ENCODE data around the gene BCKDHA. TPM values are rescaled to one million over a fixed set of nuclear protein-coding genes. Genes with fewer than 3 reads are reported as not detected.
"Not testable (repeated sequence)": the region's sequence is repeated elsewhere in the genome, so short reads cannot be mapped to it uniquely, and the experiment has no call there.

The BCKDHA gene
- total RNA-seq, 1 donor from 2014 or later = 51.0 TPM

DNA sequence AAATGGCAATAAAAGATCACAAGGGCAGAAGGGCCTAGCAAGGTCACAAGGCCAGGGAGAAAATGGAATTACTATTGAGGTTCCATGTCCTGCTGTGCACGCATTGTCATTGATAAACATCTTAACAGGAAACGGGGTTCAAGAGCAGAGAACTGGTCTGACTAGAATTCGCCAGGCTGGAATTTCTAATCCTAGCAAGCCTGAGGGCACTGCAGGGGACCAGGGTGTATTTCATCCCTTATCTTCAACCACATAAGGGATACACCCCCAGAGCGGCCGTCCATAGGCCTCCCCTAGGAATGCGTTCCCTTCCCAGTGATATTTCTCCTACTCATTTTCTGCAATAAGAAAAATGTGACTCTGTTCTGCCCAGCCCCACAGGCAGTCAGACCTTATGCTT lies 64.9 kb downstream of the BCKDHA start:
- no peak for DNase-seq
- intact Hi-C loops (cut with micrococcal nuclease) = no loop called here
- H3K27me3 ChIP-seq (ENCODE audit: low read depth) = peaks cover 86% of the 10 kb centered on the region

DNA sequence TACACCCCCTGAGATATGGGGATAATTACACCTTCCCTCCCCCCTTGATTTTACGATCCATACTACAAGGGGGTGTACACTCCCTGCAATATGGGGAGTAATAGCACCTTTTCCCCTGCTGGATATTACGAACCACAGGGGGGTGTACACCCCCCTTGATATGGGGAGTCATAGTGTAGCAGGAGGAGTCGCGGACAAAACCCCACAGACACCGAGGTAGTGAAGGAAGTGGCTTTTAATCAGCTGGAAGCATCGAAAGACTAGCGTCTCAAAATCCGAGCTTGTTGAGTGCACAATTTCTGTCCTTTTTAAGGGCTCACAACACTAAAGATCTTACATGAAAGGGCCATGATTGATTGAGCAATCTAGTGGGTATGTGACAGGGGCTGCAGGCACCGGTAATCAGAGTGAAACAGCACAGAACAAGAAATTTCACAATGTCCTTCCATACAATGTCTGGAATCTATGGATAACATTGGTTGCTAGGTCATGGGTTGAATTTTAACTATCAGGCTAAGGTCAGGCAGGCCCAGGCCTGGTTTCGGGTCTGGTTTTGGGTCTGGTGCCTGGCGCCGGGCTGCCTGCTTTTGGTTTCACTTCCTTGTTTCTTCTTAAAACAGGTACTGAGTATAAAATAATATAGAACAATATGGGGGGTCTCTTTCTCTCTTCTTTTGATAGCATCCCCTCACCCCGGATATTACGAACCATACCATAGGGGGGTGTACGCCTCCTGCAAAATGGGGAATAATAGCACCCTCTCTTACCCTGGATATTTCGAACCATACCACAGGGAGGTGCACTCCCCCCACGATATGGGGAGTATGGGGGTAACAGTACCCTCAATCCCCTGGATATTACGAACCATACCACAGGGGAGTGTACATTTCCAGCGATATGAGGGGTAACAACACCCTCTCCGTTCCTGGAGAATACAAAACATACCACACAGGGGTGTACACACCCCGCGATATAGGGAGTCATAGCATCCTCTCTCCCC lies 65.9 kb downstream of the BCKDHA start:
- H3K9me3 ChIP-seq (replicated peaks); H3K27ac ChIP-seq (replicated peaks); intact Hi-C loops (cut with micrococcal nuclease); H3K4me3 ChIP-seq; H3K4me1 ChIP-seq; DNase-seq; H3K36me3 ChIP-seq: not testable (repeated sequence)
- H3K27me3 ChIP-seq (ENCODE audit: low read depth) = peaks cover 86% of the 10 kb centered on the region

More for the DNA sequence above, 64.9 kb downstream of the BCKDHA start:
- no peaks in the 10 kb centered on the region for H3K36me3 ChIP-seq
- peaks cover 9% of the 10 kb centered on the region for H3K9me3 ChIP-seq (replicated peaks)
- TF ChIP-seq, protein P1, sequence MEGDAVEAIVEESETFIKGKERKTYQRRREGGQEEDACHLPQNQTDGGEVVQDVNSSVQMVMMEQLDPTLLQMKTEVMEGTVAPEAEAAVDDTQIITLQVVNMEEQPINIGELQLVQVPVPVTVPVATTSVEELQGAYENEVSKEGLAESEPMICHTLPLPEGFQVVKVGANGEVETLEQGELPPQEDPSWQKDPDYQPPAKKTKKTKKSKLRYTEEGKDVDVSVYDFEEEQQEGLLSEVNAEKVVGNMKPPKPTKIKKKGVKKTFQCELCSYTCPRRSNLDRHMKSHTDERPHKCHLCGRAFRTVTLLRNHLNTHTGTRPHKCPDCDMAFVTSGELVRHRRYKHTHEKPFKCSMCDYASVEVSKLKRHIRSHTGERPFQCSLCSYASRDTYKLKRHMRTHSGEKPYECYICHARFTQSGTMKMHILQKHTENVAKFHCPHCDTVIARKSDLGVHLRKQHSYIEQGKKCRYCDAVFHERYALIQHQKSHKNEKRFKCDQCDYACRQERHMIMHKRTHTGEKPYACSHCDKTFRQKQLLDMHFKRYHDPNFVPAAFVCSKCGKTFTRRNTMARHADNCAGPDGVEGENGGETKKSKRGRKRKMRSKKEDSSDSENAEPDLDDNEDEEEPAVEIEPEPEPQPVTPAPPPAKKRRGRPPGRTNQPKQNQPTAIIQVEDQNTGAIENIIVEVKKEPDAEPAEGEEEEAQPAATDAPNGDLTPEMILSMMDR (IDR thresholded peaks at IDR 0.05; ENCODE audit: borderline replicate concordance) = no peak
- no peak overlapping the region for H3K4me3 ChIP-seq
- H3K4me1 ChIP-seq = peaks cover 6% of the 10 kb centered on the region
- H3K27ac ChIP-seq (replicated peaks) = no peak overlapping the region

Other genes with a start within 250 kb of the BCKDHA start
- 0.44 TPM for gene CYP2S1, start 204.6 kb upstream of the BCKDHA start, total RNA-seq
- gene AXL, start 178.6 kb upstream of the BCKDHA start, total RNA-seq = 13.6 TPM
- 103 TPM for gene HNRNPUL1, start 133.4 kb upstream of the BCKDHA start, total RNA-seq
- 15.5 TPM for gene CCDC97, start 87.6 kb upstream of the BCKDHA start, total RNA-seq
- gene TGFB1, start 43.9 kb upstream of the BCKDHA start, total RNA-seq = 14.9 TPM
- gene B9D2, start 33.7 kb upstream of the BCKDHA start, total RNA-seq = 2.5 TPM
- gene TMEM91, start 21.3 kb upstream of the BCKDHA start, total RNA-seq = 2.8 TPM
- gene EXOSC5, start 459 bp upstream of the BCKDHA start, total RNA-seq = 17.4 TPM
- 10.3 TPM for gene B3GNT8, start 29.6 kb downstream of the BCKDHA start, total RNA-seq
- gene DMAC2, start 42.1 kb downstream of the BCKDHA start, total RNA-seq = 125 TPM
- gene ERICH4, start 45.3 kb downstream of the BCKDHA start, total RNA-seq = not detected
- gene CEACAM21, start 178.3 kb downstream of the BCKDHA start, total RNA-seq = 0.60 TPM
- gene CEACAM4, start 229.3 kb downstream of the BCKDHA start, total RNA-seq = 0.25 TPM